ENCODE results near the gene OSR1. TPM values are rescaled to one million over a fixed set of nuclear protein-coding genes. Genes with fewer than 3 reads are reported as not detected.

Gene OSR1
- total RNA-seq, 2 experiments from 2014 or later: not detected

GRCh38 chr2:19351899-19352697 is 6.3 kb downstream of the OSR1 start:
- intact Hi-C loops (cut with micrococcal nuclease; ENCODE audit: unreplicated experiment): no loop called here
- POLR2A ChIA-PET: no interaction called here
- DNase-seq (ENCODE audit: low spot score): no peak
- Histone ChIP-seq H3K36me3 (ENCODE audit: insufficient read depth, low read length) (no peaks in the 10 kb centered on the region), H4K20me1 (ENCODE audit: insufficient read depth, low read length) (no peaks in the 10 kb centered on the region), H3K9me2 (ENCODE audit: insufficient read depth, low read length) (no peaks in the 10 kb centered on the region), H3K79me2 (ENCODE audit: insufficient read depth, low read depth, low read length) (peaks cover under 1% of the 10 kb centered on the region; the same call in 1 of the 2 replicates), H3K27ac (ENCODE audit: low read depth, low read length, poor library complexity, severe bottlenecking) (no peak overlapping the region), H3K4me1 (ENCODE audit: insufficient read depth, low read length, poor library complexity, severe bottlenecking) (peaks cover under 1% of the 10 kb centered on the region), H3K4me2 (ENCODE audit: low read length) (no peak overlapping the region), H3K9me3 (ENCODE audit: low read length) (no peaks in the 10 kb centered on the region), H3K4me3 (ENCODE audit: low read depth, low read length, poor library complexity, severe bottlenecking) (no peak overlapping the region), H2AFZ (ENCODE audit: low read length) (no peak overlapping the region)
- TF ChIP-seq, protein P1, sequence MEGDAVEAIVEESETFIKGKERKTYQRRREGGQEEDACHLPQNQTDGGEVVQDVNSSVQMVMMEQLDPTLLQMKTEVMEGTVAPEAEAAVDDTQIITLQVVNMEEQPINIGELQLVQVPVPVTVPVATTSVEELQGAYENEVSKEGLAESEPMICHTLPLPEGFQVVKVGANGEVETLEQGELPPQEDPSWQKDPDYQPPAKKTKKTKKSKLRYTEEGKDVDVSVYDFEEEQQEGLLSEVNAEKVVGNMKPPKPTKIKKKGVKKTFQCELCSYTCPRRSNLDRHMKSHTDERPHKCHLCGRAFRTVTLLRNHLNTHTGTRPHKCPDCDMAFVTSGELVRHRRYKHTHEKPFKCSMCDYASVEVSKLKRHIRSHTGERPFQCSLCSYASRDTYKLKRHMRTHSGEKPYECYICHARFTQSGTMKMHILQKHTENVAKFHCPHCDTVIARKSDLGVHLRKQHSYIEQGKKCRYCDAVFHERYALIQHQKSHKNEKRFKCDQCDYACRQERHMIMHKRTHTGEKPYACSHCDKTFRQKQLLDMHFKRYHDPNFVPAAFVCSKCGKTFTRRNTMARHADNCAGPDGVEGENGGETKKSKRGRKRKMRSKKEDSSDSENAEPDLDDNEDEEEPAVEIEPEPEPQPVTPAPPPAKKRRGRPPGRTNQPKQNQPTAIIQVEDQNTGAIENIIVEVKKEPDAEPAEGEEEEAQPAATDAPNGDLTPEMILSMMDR (conservative IDR thresholded peaks at IDR 0.05; ENCODE audit: low read length): no peak
- no peak for TF ChIP-seq EZH2phosphoT487 (IDR thresholded peaks at IDR 0.05; ENCODE audit: borderline replicate concordance, low read depth, low read length)
- CTCF ChIA-PET (ENCODE audit: unreplicated experiment): interaction anchor here (0.6 kb wide), 1 partner anchor 38 kb away, joined by 3 read pairs; no protein-coding TSS in a partner anchor
- no TSS peak for BruUV-seq (replicated peaks)

DNA sequence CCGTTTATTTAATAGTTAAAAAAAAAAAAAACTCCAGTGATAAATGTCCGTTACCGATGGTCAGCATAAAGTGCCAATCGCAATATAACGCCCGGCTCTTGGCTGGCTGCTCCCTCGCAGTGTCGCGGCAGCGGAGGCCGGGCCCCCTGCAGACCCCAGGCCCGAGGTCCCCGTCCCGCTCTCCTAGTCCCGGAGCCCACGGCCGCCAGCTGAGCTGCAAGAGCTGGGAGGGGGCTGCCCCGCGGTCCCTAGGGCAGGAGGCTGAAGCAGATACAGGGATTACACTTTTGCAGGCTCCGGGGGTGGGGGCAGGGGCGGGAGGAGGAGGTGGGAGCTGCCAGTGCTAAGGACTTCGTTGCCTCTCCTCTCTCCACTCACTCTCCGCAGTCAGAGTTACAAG is 6.9 kb downstream of the OSR1 start:
- TF ChIP-seq EZH2phosphoT487 (IDR thresholded peaks at IDR 0.05; ENCODE audit: borderline replicate concordance, low read depth, low read length): no peak
- TF ChIP-seq, protein P1 (conservative IDR thresholded peaks at IDR 0.05; ENCODE audit: low read length): no peak
- H3K27ac ChIP-seq (ENCODE audit: low read depth, low read length, poor library complexity, severe bottlenecking): no peak overlapping the region
- BruUV-seq (replicated peaks): no TSS peak
- no peak overlapping the region for H3K4me2 ChIP-seq (ENCODE audit: low read length)
- H3K9me3 ChIP-seq (ENCODE audit: low read length): no peaks in the 10 kb centered on the region
- H3K79me2 ChIP-seq (ENCODE audit: insufficient read depth, low read depth, low read length): peaks cover 5% of the 10 kb centered on the region; the same call in 1 of the 2 replicates
- CTCF ChIA-PET (ENCODE audit: unreplicated experiment): no interaction called here
- DNase-seq (ENCODE audit: low spot score): no peak
- peaks cover 5% of the 10 kb centered on the region for H3K4me1 ChIP-seq (ENCODE audit: insufficient read depth, low read length, poor library complexity, severe bottlenecking)
- H2AFZ ChIP-seq (ENCODE audit: low read length): no peak overlapping the region
- POLR2A ChIA-PET: no interaction called here
- intact Hi-C loops (cut with micrococcal nuclease; ENCODE audit: unreplicated experiment): no loop called here
- no peaks in the 10 kb centered on the region for H4K20me1 ChIP-seq (ENCODE audit: insufficient read depth, low read length)
- H3K36me3 ChIP-seq (ENCODE audit: insufficient read depth, low read length): no peaks in the 10 kb centered on the region
- H3K4me3 ChIP-seq (ENCODE audit: low read depth, low read length, poor library complexity, severe bottlenecking): no peak overlapping the region
- H3K9me2 ChIP-seq (ENCODE audit: insufficient read depth, low read length): no peaks in the 10 kb centered on the region
